GM12878 (cell line): ENCODE data around the gene GLT1D1.

Experiments used
- CBX5 ChIP-seq: sonication (generic); IDR thresholded peaks from 2 replicates; pipeline ENCODE4 v1.6.1; 2016; ENCODE audit warnings: low read depth, moderate library complexity, mild to moderate bottlenecking, inconsistent platforms
- POLR2AphosphoS5 ChIP-seq: IDR thresholded peaks from 2 replicates; pipeline ENCODE4 v1.6.1; 2011; ENCODE audit warnings: mild to moderate bottlenecking, low read length, inconsistent platforms
- RUNX3 ChIP-seq: IDR thresholded peaks from 2 replicates; pipeline ENCODE4 v1.6.1; 2012; ENCODE audit warnings: low read length, inconsistent platforms
- SUPT20H ChIP-seq: IDR thresholded peaks from 2 replicates; pipeline ENCODE4 v1.6.1; 2011; ENCODE audit warnings: low read depth, mild to moderate bottlenecking, low read length, moderate library complexity, borderline replicate concordance; ENCODE audit not compliant: control insufficient read depth
- YBX1 ChIP-seq: fragments of 450-650 bp; IDR thresholded peaks from 2 replicates; pipeline ENCODE4 v1.6.1; 2016; ENCODE audit warnings: antibody characterized with exemption
- ZNF24 ChIP-seq: fragments of 450-650 bp; IDR thresholded peaks from 2 replicates; pipeline ENCODE4 v1.6.1; 2017; ENCODE audit warnings: antibody characterized with exemption, mild to moderate bottlenecking
- TF ChIP-seq, protein P1 (sequence below): IDR thresholded peaks from 2 replicates; pipeline ENCODE4 v1.6.1; 2012; ENCODE audit warnings: low read depth, low read length, improper control_type of control experiment
- TF ChIP-seq, protein P2 (sequence below), 3 experiments: IDR thresholded peaks in 2 of 3; conservative IDR thresholded peaks in 1 of 3; 2 replicates each; pipeline ENCODE4 v1.5.1; 2011; ENCODE audit warnings: low read depth in 3 of 3, low read length in 3 of 3, mild to moderate bottlenecking in 3 of 3, control low read depth in 2 of 3, moderate library complexity in 2 of 3, inconsistent platforms in 1 of 3, mixed read lengths in 1 of 3; ENCODE audit not compliant: control insufficient read depth in 2 of 3, insufficient read depth in 1 of 3; ENCODE audit errors: extremely low read depth in 1 of 3
- TF ChIP-seq, protein P3 (sequence below): fragments of 450-650 bp; IDR thresholded peaks from 2 replicates; pipeline ENCODE4 v1.6.1; 2016; ENCODE audit warnings: mild to moderate bottlenecking

DNA sequence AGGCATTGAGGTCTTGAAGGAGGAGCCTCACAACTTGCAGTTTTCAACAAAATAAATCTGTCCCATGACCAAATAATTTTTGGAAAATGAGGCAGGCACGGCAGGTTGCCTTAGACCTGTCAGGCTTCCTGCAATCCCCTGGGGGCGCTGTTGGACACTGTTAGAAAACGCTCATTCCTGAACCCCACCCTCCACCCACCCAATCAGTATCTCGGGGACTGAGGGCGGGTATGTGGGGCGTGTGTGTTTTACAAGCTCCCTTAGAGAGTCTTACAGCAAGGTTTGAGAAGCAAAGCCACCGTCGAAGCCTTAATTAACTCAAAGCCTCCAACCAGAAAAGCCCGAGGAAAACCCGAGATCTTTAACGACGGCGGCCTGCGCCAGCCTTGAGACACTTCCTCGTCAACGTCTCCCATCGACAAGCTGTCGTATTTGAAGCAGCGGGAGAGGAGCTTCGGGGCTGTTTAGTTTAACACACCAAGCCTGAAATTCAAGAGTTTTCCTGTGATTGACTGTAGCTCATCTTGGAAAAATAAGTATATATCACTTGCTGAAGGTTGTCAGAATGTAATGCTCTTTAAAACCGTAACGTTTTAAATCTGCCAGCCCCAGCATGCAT is 123.0 kb downstream of the GLT1D1 start:
- TF ChIP-seq, protein P1, sequence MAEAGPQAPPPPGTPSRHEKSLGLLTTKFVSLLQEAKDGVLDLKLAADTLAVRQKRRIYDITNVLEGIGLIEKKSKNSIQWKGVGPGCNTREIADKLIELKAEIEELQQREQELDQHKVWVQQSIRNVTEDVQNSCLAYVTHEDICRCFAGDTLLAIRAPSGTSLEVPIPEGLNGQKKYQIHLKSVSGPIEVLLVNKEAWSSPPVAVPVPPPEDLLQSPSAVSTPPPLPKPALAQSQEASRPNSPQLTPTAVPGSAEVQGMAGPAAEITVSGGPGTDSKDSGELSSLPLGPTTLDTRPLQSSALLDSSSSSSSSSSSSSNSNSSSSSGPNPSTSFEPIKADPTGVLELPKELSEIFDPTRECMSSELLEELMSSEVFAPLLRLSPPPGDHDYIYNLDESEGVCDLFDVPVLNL: no peak
- TF ChIP-seq YBX1: no peak
- no peak for TF ChIP-seq ZNF24
- TF ChIP-seq RUNX3: no peak
- TF ChIP-seq, protein P2, sequence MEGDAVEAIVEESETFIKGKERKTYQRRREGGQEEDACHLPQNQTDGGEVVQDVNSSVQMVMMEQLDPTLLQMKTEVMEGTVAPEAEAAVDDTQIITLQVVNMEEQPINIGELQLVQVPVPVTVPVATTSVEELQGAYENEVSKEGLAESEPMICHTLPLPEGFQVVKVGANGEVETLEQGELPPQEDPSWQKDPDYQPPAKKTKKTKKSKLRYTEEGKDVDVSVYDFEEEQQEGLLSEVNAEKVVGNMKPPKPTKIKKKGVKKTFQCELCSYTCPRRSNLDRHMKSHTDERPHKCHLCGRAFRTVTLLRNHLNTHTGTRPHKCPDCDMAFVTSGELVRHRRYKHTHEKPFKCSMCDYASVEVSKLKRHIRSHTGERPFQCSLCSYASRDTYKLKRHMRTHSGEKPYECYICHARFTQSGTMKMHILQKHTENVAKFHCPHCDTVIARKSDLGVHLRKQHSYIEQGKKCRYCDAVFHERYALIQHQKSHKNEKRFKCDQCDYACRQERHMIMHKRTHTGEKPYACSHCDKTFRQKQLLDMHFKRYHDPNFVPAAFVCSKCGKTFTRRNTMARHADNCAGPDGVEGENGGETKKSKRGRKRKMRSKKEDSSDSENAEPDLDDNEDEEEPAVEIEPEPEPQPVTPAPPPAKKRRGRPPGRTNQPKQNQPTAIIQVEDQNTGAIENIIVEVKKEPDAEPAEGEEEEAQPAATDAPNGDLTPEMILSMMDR (IDR thresholded peaks at IDR 0.05 in 2 of 3, conservative IDR thresholded peaks at IDR 0.05 in 1 of 3; ENCODE audit: control insufficient read depth in 2 of 3, extremely low read depth in 1 of 3, insufficient read depth in 1 of 3, low read depth in 3 of 3, low read length in 3 of 3): peak in 2 of 3 experiments; percentile 17 to 38; a peak in 2 of 6 replicates
- TF ChIP-seq, protein P3, sequence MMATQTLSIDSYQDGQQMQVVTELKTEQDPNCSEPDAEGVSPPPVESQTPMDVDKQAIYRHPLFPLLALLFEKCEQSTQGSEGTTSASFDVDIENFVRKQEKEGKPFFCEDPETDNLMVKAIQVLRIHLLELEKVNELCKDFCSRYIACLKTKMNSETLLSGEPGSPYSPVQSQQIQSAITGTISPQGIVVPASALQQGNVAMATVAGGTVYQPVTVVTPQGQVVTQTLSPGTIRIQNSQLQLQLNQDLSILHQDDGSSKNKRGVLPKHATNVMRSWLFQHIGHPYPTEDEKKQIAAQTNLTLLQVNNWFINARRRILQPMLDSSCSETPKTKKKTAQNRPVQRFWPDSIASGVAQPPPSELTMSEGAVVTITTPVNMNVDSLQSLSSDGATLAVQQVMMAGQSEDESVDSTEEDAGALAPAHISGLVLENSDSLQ: no peak
- TF ChIP-seq POLR2AphosphoS5: no peak
- no peak for TF ChIP-seq SUPT20H
- TF ChIP-seq CBX5: no peak
